ENCODE measurements around the gene HP.
"Not testable (repeated sequence)": the region's sequence is repeated elsewhere in the genome, so short reads cannot be mapped to it uniquely, and the experiment has no call there.

- not testable (repeated sequence) for TF ChIP-seq CBFB (CRISPR knock-in tag; IDR thresholded peaks at IDR 0.05); AGO2 (optimal IDR thresholded peaks at IDR 0.05; ENCODE audit: low read depth, low read length); KLF9 (CRISPR knock-in tag; IDR thresholded peaks at IDR 0.05; ENCODE audit: low read depth); ZFP91 (CRISPR knock-in tag; IDR thresholded peaks at IDR 0.05; ENCODE audit: borderline replicate concordance); CBX1 (IDR thresholded peaks at IDR 0.05; ENCODE audit: low read depth); JUND (CRISPR knock-in tag; IDR thresholded peaks at IDR 0.05); PCBP2 (optimal IDR thresholded peaks at IDR 0.05; ENCODE audit: low read depth, low read length, poor library complexity, severe bottlenecking); NFIC (IDR thresholded peaks at IDR 0.05; ENCODE audit: low read length); SIN3A (IDR thresholded peaks at IDR 0.05; ENCODE audit: borderline replicate concordance, low read depth, low read length); ZNF333 (CRISPR knock-in tag; IDR thresholded peaks at IDR 0.05; ENCODE audit: borderline replicate concordance); ZBTB33 (CRISPR knock-in tag; IDR thresholded peaks at IDR 0.05); ZNF761 (CRISPR knock-in tag; conservative IDR thresholded peaks at IDR 0.05); PAX8 (CRISPR knock-in tag; IDR thresholded peaks at IDR 0.05; ENCODE audit: borderline replicate concordance)
These were observed 20.8 kb downstream of the HP start for GRCh38 chr16:72075067-72075466.

Data from HepG2 (cell line).